PC-9 (cell line): ENCODE data around the gene GNAO1. TPM values are rescaled to one million over a fixed set of nuclear protein-coding genes. Genes with fewer than 3 reads are reported as not detected.

ENCODE experiments used
- BruUV-seq: library from RNA; stranded (reverse); fragments of 400-500 nt; replicated peaks from 2 replicates; lab custom pipeline; 2021; lab: Mats Ljungman, UMichigan
- CTCF ChIA-PET: fragments of 300-600 bp; sonication (Branson Sonifier 250); formaldehyde crosslinking; loops from one replicate; lab custom pipeline; 2022; ENCODE audit warnings: antibody characterized with exemption; lab: Charles Lee
- POLR2A ChIA-PET: fragments of 300-600 bp; sonication (Branson Sonifier 250); formaldehyde crosslinking; loops from one replicate; lab custom pipeline; 2022; ENCODE audit warnings: antibody characterized with exemption; ENCODE audit not compliant: unreplicated experiment; lab: Charles Lee
- DNase-seq, 2 experiments: peaks; one replicate each; pipeline versions ENCODE4 v3.0.0 to v3.0.0-alpha.2; 2015 to 2022; ENCODE audit warnings: mixed read lengths in 1 of 2
- H2AFZ ChIP-seq: fragments of 200-600 bp; sonication (generic); 2 replicates; pipeline ENCODE4 v1.8.1; 2017; ENCODE audit warnings: antibody characterized with exemption
- H3F3A ChIP-seq: fragments of 200-600 bp; sonication (generic); 2 replicates; pipeline ENCODE4 v1.8.1; 2017; ENCODE audit warnings: antibody characterized with exemption, mild to moderate bottlenecking, low read depth; ENCODE audit not compliant: insufficient read depth
- H3K27ac ChIP-seq: fragments of 200-600 bp; sonication (generic); 2 replicates; pipeline ENCODE4 v1.6.1; 2016; ENCODE audit warnings: mixed run types
- H3K27me3 ChIP-seq: fragments of 200-600 bp; sonication (generic); 2 replicates; pipeline ENCODE4 v1.6.1; 2016; ENCODE audit warnings: low read depth, mixed run types; ENCODE audit not compliant: insufficient read depth
- H3K36me3 ChIP-seq: fragments of 200-600 bp; sonication (generic); 2 replicates; pipeline ENCODE4 v1.6.1; 2016; ENCODE audit warnings: low read depth, mixed run types
- H3K4me1 ChIP-seq: fragments of 200-600 bp; sonication (generic); replicated peaks from 2 replicates; pipeline ENCODE4 v1.6.1; 2016; ENCODE audit warnings: mixed run types; ENCODE audit not compliant: insufficient read depth
- H3K4me2 ChIP-seq: fragments of 200-600 bp; sonication (generic); 2 replicates; pipeline ENCODE4 v1.6.1; 2017; ENCODE audit warnings: mixed run types
- H3K4me3 ChIP-seq: fragments of 200-600 bp; sonication (generic); 2 replicates; pipeline ENCODE4 v1.6.1; 2016; ENCODE audit warnings: mixed run types
- H3K79me2 ChIP-seq: fragments of 200-600 bp; sonication (generic); 2 replicates; pipeline ENCODE4 v1.6.1; 2017; ENCODE audit warnings: low read depth, mixed run types
- H3K9me2 ChIP-seq: fragments of 200-600 bp; sonication (generic); 2 replicates; pipeline ENCODE4 v1.8.1; 2017; ENCODE audit warnings: mild to moderate bottlenecking; ENCODE audit not compliant: insufficient read depth
- H3K9me3 ChIP-seq: fragments of 200-600 bp; sonication (generic); 2 replicates; pipeline ENCODE4 v1.8.1; 2016; ENCODE audit warnings: low read depth; ENCODE audit not compliant: insufficient read depth
- H4K20me1 ChIP-seq: fragments of 200-600 bp; sonication (generic); 2 replicates; pipeline ENCODE4 v1.8.1; 2017; ENCODE audit not compliant: insufficient read depth
- CTCF ChIP-seq: fragments of 200-600 bp; sonication (generic); conservative IDR thresholded peaks from 2 replicates; pipeline ENCODE4 v1.6.1; 2017; ENCODE audit warnings: mixed run types, antibody characterized with exemption, mild to moderate bottlenecking, moderate library complexity
- EZH2 ChIP-seq: fragments of 200-600 bp; sonication (generic); IDR thresholded peaks from 2 replicates; pipeline ENCODE4 v1.8.0; 2017; ENCODE audit warnings: antibody characterized with exemption, low read depth
- intact Hi-C: fragments of 100-400 bp; cut with micrococcal nuclease; formaldehyde crosslinking; loops from one replicate; pipeline ENCODE4 v1.10.0; 2022; ENCODE audit not compliant: unreplicated experiment
- total RNA-seq: library from RNA; stranded (reverse); gene quantifications from 2 replicates; pipeline ENCODE4 v1.2.3, GENCODE V29; 2021

The GNAO1 gene
- total RNA-seq, 1 experiment from 2014 or later, result 2.8 TPM

GRCh38 chr16:56190677-56191155 lies 573 bp upstream of the GNAO1 start:
- H2AFZ ChIP-seq, result peak overlapping the region; percentile 87
- BruUV-seq, result no TSS peak
- intact Hi-C loops, result no loop called here
- peak overlapping the region; percentile 65 for H3K4me3 ChIP-seq
- peaks cover 17% of the 10 kb centered on the region; the same call in 1 of the 2 replicates for H3F3A ChIP-seq
- H3K9me2 ChIP-seq, result no peaks in the 10 kb centered on the region
- no peak overlapping the region for H3K27ac ChIP-seq
- no peaks in the 10 kb centered on the region for H4K20me1 ChIP-seq
- H3K36me3 ChIP-seq, result no peaks in the 10 kb centered on the region
- H3K4me2 ChIP-seq, result peak overlapping the region; percentile 78
- POLR2A ChIA-PET, result no interaction called here
- H3K4me1 ChIP-seq, result peaks cover 18% of the 10 kb centered on the region
- CTCF ChIA-PET, result no interaction called here
- H3K79me2 ChIP-seq, result peaks cover 6% of the 10 kb centered on the region; the same call in 1 of the 2 replicates
- no peak for DNase-seq
- TF ChIP-seq CTCF (no peak), EZH2 (no peak)
- H3K27me3 ChIP-seq, result peaks cover 6% of the 10 kb centered on the region; the same call in 1 of the 2 replicates
- H3K9me3 ChIP-seq, result no peaks in the 10 kb centered on the region

GRCh38 chr16:56191835-56192634 lies 746 bp downstream of the GNAO1 start:
- Histone ChIP-seq H3F3A (peaks cover 17% of the 10 kb centered on the region; the same call in 1 of the 2 replicates), H3K4me1 (peaks cover 19% of the 10 kb centered on the region), H3K9me3 (no peaks in the 10 kb centered on the region), H3K4me3 (peak overlapping the region; percentile 93), H4K20me1 (no peaks in the 10 kb centered on the region), H3K27ac (no peak overlapping the region), H3K4me2 (peak overlapping the region; percentile 84), H3K79me2 (peaks cover 6% of the 10 kb centered on the region; the same call in 1 of the 2 replicates), H3K36me3 (no peaks in the 10 kb centered on the region), H2AFZ (peak overlapping the region; percentile 87), H3K9me2 (no peaks in the 10 kb centered on the region), H3K27me3 (peaks cover 6% of the 10 kb centered on the region; the same call in 1 of the 2 replicates)
- ChIA-PET CTCF (interaction anchor here (0.6 kb wide), 1 partner anchor 148 kb away, joined by 8 read pairs; no protein-coding TSS in a partner anchor), POLR2A (no interaction called here)
- no TSS peak for BruUV-seq
- DNase-seq, result no peak
- no peak for TF ChIP-seq CTCF
- TF ChIP-seq EZH2, result no peak
- intact Hi-C loops, result no loop called here

- intact Hi-C loops, result no loop called here
- Histone ChIP-seq H3K4me2 (peak overlapping the region; percentile 84), H3K36me3 (no peaks in the 10 kb centered on the region), H3K27me3 (peaks cover 6% of the 10 kb centered on the region; the same call in 1 of the 2 replicates), H4K20me1 (no peaks in the 10 kb centered on the region), H3K4me1 (peaks cover 19% of the 10 kb centered on the region), H3K27ac (no peak overlapping the region), H3F3A (peaks cover 17% of the 10 kb centered on the region; the same call in 1 of the 2 replicates), H3K9me2 (no peaks in the 10 kb centered on the region), H3K79me2 (peaks cover 6% of the 10 kb centered on the region; the same call in 1 of the 2 replicates), H3K4me3 (peak overlapping the region; percentile 93), H3K9me3 (no peaks in the 10 kb centered on the region), H2AFZ (no peak overlapping the region)
- BruUV-seq, result no TSS peak
- DNase-seq, result no peak
- POLR2A ChIA-PET, result no interaction called here
- TF ChIP-seq EZH2 (no peak), CTCF (no peak)
- CTCF ChIA-PET, result interaction anchor here (0.6 kb wide), 1 partner anchor 148 kb away, joined by 8 read pairs; no protein-coding TSS in a partner anchor
Observed at GRCh38 chr16:56192635-56192945, 1.3 kb downstream of the GNAO1 start.
